ENCODE data around the gene KIF19.
"Not testable (repeated sequence)": the region's sequence is repeated elsewhere in the genome, so short reads cannot be mapped to it uniquely, and the experiment has no call there.

Gene KIF19

DNA sequence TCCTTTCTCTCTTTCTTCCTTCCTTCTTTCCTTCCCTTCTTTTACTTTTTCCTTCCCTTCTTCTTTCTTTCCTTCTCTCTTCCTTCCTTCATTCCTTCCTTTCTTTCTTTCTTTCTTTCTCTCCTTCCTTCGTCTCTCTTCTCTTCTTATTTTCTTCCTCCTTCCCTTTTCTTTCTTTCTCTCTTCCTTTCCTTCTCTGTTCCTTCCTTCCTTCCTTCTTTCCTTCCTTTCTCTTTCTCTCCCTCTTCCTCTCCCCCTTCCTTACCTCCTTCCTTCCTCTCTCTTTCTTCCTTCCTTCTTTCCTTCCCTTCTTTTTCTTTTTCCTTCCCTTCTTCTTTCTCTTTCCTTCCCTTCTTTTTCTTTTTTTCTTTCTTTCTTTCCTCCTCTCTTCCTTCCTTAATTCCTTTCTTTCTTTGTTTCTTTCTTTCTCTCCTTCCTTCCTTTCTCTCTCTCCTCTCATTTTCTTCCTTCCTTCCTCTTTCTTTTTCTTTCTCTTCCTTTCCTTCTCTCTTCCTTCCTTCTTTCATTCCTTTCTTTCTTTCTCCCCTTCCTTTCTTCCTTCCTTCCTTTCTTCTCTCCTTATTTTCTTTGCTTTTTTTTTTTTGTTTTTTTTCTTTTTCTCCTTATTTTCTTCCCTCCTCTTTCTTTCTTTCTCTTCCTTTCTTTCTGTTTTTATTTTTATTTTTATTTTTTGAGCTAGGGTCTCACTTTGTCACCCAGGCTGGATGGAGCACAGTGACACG is 64.1 kb downstream of the KIF19 start:
- DNase-seq (ENCODE audit: low spot score): no peak

DNA sequence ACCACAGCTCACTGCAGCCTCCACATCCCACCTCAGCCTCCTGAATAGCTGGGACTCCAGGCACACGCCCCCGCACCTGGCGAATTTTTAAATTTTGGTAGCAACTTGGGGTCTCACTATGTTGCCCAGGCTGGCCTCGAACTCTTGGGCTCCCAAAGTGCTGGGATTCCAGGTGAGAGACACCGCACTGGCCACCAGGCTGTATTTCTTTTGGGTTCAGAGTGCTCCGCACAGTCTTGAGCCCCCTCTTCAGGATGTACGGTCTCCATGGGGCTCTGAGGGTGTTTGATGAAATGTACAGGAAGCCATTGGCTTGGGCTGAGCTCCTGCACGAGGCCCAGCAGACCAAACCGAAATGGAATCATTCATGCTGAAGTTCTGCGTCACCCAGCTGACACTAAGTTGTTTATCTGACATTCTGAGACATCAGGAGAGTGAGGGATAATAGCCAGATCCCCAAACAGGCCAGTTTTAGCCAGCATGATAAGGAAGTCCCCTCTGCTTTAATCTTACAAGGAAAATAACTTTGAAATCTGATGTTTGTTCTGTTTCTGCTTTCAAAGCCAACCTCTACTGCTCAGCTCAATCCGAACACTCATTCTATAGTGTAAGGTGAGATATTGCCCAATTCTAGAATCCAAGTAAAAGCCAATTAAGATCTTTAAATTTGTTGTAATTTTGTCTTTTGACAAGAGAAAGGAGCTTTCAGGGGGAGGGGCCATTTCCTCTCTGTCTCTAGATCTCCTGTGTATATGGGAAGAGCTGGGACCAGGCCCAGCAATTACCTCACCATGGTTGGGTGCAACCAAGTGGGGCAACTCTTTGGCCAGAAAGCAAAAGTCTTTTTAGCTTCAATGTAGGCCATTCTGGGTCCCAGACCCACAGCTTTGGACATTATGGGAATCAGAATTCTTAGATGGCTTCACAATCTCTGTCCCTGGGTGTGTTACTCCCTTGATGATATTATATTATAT is 64.9 kb downstream of the KIF19 start:
- no peak for DNase-seq (ENCODE audit: low spot score)

DNA sequence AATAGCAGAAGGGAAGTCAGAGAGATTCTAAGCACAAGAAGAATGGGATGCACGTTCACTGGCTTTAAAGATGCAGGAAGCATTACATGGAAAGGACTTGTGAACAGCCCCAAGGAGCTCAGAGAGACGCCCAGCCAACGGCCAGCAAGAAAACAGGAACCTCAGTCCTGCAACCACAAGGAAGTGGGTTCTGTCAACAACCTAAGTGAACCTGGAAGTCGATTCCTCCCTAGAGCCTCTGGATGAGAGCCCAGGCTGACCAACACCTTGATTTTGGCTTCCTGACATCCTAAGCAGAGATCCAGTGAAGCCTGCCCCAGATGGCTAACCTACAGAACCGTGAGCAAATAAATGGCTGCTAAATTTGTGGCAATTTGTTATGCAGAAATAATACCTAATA is 65.7 kb downstream of the KIF19 start:
- no peak for DNase-seq (ENCODE audit: low spot score)

DNA sequence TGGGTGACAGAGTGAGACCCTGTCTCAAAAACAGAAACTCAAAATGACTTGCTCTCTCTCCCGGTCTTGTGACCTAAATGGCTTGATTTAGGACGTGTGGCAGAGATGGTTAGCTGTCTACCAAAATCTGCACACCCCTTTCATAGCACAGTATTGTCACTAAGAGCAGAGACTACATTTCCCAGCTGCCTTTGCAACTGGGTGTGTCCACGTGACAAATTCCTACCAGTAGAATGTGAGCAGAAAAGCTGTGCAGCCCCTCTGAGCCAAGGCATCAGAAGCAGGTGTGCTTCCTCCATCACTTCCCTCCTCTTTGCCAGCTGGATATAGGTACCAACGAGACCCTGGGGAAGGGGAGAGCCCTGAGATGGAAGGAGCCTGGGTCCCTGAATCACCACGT is 66.8 kb downstream of the KIF19 start:
- no peak for DNase-seq (ENCODE audit: low spot score)

DNA sequence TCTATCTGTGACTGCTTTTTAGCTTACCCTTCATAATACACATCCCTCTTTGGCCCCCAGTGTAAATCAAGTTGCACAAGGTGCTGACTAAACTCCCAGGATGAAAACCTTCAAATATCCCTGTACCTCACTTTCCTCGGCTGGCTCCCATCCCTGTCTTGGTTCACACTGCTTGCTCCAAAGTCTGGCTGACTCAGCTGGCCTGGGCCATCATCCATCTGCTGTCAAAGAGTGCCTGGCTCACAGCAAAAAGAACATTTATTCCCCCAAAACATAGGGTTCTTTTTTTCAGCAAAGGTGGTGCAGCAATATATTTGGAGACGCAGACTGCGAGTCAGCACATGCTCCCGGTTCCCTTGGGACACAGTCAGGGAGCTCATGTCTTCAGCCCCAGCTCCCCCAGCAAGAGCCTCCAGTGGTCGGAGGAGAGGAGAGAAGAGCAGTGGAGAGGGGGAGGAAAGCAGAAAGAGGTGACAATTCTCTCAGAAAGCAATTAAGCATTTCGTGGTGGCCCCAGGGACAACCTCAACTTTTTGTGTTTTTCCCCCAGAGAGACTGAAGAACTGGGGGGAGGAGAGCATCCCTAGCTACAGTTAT is 67.4 kb downstream of the KIF19 start:
- DNase-seq (ENCODE audit: low spot score): peak; percentile 43

DNA sequence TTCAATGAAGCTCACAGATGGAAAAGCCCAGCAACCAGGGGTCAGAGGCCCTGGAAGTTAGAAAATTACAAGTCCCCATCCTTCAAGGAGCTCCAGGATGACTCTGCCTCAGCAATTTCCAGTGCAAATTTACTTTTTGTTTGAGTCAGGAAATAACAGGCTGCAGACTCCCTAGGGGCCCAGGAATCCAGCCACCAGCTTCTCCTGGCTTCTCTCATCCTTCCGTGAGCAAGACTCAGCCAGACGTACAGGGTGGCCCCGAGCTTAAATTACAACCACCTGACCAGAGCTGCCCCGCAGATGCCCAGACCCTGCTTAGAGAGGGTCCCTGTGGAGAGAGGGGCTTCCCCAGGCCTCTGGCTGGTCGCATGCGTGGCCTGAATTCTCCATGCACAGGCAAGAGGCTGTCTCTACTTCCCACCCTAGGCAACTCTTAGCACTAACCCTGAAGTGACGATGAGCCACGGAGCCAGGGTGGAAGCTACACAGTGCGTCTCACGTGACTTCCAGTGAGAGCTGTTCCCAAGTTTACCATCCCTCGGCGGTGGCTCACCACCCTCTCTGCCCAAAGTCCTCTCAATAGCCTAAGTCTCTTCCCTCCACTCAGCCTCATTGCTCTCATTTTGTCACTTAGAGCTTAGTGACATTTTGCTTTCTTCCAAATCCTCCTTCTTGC is 68.4 kb downstream of the KIF19 start:
- no peak for DNase-seq (ENCODE audit: low spot score)

DNA sequence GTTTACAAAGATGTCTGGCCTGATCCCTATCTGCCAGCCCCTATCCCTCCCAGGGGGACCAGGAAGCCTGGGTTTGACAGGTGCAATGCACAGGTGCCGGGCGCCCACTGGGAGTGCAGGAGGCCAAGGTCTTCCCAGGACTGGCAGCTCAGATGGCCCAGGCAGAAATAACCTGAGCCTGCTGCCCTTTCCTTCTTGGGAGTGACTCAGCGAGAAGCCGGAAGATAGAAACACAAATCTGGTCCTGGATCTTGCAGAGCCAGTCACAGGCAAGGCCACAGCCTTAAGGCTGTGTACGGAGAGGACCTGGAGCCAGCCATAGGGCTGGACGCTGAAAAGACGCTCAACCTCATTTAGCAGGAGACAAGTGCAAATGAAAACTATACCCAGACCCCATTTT is 69.0 kb downstream of the KIF19 start:
- no peak for DNase-seq (ENCODE audit: low spot score)

DNA sequence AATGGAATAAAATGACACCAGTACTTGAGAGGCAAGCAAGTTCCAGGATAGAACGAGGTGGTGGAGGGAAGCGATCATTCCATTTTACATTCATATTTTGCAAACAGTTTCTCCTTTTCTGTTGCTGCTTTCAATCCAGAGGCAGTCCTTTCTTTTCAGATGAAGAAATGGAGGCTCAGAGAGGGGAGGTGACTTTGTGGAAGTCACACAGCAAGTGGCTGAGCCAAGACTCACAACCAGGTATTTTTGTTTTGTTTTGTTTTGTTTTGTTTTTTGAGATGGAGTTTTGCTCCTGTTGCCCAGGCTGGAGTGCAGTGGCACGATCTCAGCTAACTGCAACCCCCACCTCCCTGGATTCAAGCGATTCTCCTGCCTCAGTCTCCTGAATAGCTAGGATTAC is 70.5 kb downstream of the KIF19 start:
- DNase-seq (ENCODE audit: low spot score): no peak

DNA sequence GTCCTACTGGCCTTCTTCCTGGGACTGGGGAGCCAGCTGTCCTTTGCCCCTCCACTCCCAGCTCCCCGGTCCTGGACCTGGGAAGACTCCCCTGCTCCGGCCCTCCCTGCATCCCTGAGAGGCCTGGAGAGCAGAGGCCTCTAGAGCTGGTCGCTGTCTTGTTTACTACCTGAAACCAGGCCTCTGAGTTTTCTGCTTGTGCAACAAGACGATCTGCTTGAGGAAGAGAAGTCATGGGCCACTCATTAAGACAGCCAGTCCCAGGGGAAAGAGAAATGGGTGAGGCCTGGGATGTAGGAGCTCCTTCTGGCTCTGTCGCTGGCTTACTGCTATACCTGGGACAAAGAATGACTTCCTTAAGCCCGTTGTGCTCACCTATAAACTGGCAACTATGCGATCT is 76.0 kb downstream of the KIF19 start:
- no peak for DNase-seq (ENCODE audit: low spot score)

DNA sequence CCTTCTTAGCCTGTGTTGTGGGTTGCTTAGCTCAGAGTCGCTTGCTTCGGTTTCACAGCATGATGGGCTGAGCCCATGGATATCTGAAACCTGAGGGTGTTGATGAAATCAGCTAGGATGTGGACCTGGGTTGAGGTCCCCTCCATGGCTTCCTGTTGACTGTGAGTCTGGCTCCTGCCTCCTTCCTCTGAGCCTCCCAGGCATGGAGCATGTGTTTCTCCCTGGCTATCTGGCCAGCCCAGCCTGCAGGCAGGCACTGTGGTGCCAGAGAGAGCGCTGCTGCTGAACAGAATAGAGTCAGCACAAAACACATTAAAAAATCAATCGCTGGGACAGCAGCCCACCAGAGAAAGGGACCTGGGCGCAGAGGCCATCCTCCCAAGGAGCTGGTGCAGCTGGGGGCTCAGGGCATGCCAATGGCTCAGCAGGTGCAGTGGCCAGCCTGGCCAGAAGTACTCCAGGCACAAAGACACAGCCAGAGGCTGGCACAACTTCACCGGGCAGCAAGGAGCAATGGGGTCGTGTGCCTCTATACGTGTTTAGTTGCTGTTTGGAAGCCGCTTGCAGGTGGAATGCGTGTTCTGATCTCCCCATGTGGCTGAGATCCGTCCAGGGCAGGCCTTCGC is 77.6 kb downstream of the KIF19 start:
- no peak for DNase-seq (ENCODE audit: low spot score)

DNA sequence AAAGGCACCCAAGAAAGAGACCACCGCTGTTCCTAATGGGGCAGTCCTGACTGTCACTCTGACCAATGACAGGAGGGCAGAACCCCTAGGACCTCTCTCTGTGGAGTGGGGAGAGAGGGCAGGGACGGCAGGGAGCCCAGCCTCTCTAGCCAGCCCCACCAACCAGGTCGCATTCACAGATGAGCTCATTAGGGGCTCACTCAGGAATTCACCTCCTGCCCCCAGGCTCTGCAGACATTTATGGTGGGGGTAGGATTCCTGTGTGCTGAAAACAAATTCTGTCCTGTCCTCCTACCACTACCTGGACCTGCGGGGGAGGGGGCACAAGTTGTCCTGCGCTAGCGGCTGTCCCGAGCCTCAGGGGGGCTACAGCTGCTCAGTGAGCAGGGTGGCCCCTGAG is 78.2 kb downstream of the KIF19 start:
- no peak for DNase-seq (ENCODE audit: low spot score)

DNA sequence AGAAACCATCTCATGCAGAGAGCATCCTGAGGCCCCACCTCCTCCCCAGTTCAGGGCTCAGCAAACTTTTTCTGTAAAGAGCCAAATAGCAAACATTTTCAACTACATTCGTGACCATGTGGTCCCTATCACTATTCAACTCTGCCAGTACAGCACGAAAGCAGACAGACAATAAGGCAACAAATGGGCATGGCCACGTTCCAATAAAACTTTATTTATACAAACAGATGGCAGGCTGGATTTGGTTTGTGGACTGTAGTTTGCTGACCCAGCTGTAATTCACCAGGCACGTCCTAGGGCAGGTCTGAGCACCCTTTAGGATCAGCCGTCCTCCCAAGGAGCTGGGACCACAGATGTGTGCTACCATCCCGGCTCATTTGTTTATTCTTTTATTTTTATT is 78.8 kb downstream of the KIF19 start:
- no peak for DNase-seq (ENCODE audit: low spot score)

DNA sequence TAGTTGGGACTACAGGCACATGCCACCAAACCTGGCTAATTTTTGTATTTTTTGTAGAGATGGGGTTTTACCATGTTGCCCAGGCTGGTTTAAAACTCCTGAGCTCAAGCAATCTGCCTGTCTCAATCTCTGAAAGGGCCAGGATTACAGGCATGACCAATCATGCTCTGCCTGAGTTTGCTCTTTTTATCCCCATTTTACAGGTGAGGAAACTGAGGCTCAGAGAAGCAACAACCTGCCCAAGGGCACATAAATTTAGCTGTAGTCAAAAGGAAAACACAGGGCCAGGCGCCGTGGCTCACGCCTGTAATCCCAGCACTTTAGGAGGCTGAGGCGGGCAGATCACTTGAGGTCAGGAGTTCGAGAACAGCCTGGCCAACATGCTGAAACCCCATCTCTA is 79.3 kb downstream of the KIF19 start:
- DNase-seq (ENCODE audit: low spot score): not testable (repeated sequence)

Data from Ammon's horn (tissue), 1 donor.